Measurements from ENCODE around the gene ARFGEF3. TPM values are rescaled to one million over a fixed set of nuclear protein-coding genes. Genes with fewer than 3 reads are reported as not detected.

The ARFGEF3 gene
- total and polyA plus RNA-seq, 10 of the 15 experiments (the other 5 are each of a cell fraction or from before 2014, with no cell fraction given) = under 0.01 to 0.08 (median 0.02) TPM; not detected in 1

- Histone ChIP-seq H3K9me3 (replicated peaks; ENCODE audit: control insufficient read depth, insufficient read depth, low read length) (no peaks in the 10 kb centered on the region), H3K27me3 (replicated peaks in 1 of 2; ENCODE audit: control insufficient read depth in 2 of 2, insufficient read depth in 2 of 2, low read length in 1 of 2) (peaks cover 0 to 2% of the 10 kb centered on the region in 2 experiments; a peak in 2 of 4 replicates), H3K79me2 (ENCODE audit: control insufficient read depth, insufficient read depth, low read length) (no peaks in the 10 kb centered on the region), H4K20me1 (ENCODE audit: control insufficient read depth, insufficient read depth) (no peaks in the 10 kb centered on the region), H3K4me3 (no peak overlapping the region), H3K36me3 (ENCODE audit: control insufficient read depth in 2 of 2, insufficient read depth in 2 of 2, low read length in 1 of 2) (no peaks in the 10 kb centered on the region), H3K4me1 (ENCODE audit: control insufficient read depth, insufficient read depth, low read length) (no peaks in the 10 kb centered on the region), H2AFZ (ENCODE audit: control insufficient read depth, low read depth, low read length) (no peak overlapping the region), H3K4me2 (ENCODE audit: control insufficient read depth, insufficient read depth) (no peak overlapping the region), H3K27ac (ENCODE audit: control insufficient read depth, insufficient read depth) (no peak overlapping the region), H3K9ac (ENCODE audit: control insufficient read depth, insufficient read depth, low read length) (no peak overlapping the region)
- WGBS (ENCODE audit: insufficient coverage, insufficient replicate concordance, low lambda C conversion rate, missing lambda C conversion rate) = 6% methylated on average over 3 of the region's 3 CpGs
- intact Hi-C loops (cut with micrococcal nuclease; ENCODE audit: unreplicated experiment) = no loop called here
- no peak for ATAC-seq
- SMC1A ChIA-PET (ENCODE audit: uncharacterized antibody, unreplicated experiment) = no interaction called here
- RAD21 ChIA-PET (ENCODE audit: unreplicated experiment) = no interaction called here
- BruUV-seq (replicated peaks) = no TSS peak
- in situ Hi-C loops (cut with MboI) = no loop called here
- no peak for DNase-seq (ENCODE audit: low read depth, low spot score)
- POLR2A ChIA-PET = no interaction called here
- CTCF ChIA-PET = no interaction called here
- TF ChIP-seq NFYB (IDR thresholded peaks at IDR 0.05; ENCODE audit: insufficient read depth, low read depth, low read length) = no peak
- TF ChIP-seq YBX1 (IDR thresholded peaks at IDR 0.05) = no peak
- no peak for TF ChIP-seq SMAD5 (IDR thresholded peaks at IDR 0.05; ENCODE audit: low read depth)
- no peak for TF ChIP-seq POLR2AphosphoS2 (IDR thresholded peaks at IDR 0.05; ENCODE audit: low read depth, low read length)
- no peak for TF ChIP-seq GATAD2B (conservative IDR thresholded peaks at IDR 0.05; ENCODE audit: low read depth)
- no peak for TF ChIP-seq NR2C2 (IDR thresholded peaks at IDR 0.05; ENCODE audit: borderline replicate concordance, control insufficient read depth, insufficient read length, low read depth)
- no peak for FAIRE-seq
These were observed 104.4 kb downstream of the ARFGEF3 start for GRCh38 chr6:138266095-138266494.

GRCh38 chr6:138267971-138268895, 106.5 kb downstream of the ARFGEF3 start:
- WGBS (ENCODE audit: insufficient coverage, insufficient replicate concordance, low lambda C conversion rate, missing lambda C conversion rate) = 26% methylated on average over 11 of the region's 11 CpGs
- ChIA-PET CTCF (no interaction called here), POLR2A (no interaction called here), RAD21 (ENCODE audit: unreplicated experiment) (no interaction called here), SMC1A (ENCODE audit: uncharacterized antibody, unreplicated experiment) (no interaction called here)
- Histone ChIP-seq H3K4me2 (ENCODE audit: control insufficient read depth, insufficient read depth) (no peak overlapping the region), H3K9me3 (replicated peaks; ENCODE audit: control insufficient read depth, insufficient read depth, low read length) (no peaks in the 10 kb centered on the region), H4K20me1 (ENCODE audit: control insufficient read depth, insufficient read depth) (no peaks in the 10 kb centered on the region), H3K4me1 (ENCODE audit: control insufficient read depth, insufficient read depth, low read length) (no peaks in the 10 kb centered on the region), H3K36me3 (ENCODE audit: control insufficient read depth in 2 of 2, insufficient read depth in 2 of 2, low read length in 1 of 2) (no peaks in the 10 kb centered on the region), H3K9ac (ENCODE audit: control insufficient read depth, insufficient read depth, low read length) (no peak overlapping the region), H3K4me3 (no peak overlapping the region), H2AFZ (ENCODE audit: control insufficient read depth, low read depth, low read length) (no peak overlapping the region), H3K27me3 (replicated peaks in 1 of 2; ENCODE audit: control insufficient read depth in 2 of 2, insufficient read depth in 2 of 2, low read length in 1 of 2) (no peaks in the 10 kb centered on the region; a peak in 1 of 4 replicates), H3K27ac (ENCODE audit: control insufficient read depth, insufficient read depth) (no peak overlapping the region), H3K79me2 (ENCODE audit: control insufficient read depth, insufficient read depth, low read length) (no peaks in the 10 kb centered on the region)
- ATAC-seq (no peak), DNase-seq (ENCODE audit: low read depth, low spot score) (no peak), FAIRE-seq (no peak)
- BruUV-seq (replicated peaks) = no TSS peak
- in situ Hi-C loops (cut with MboI) = no loop called here
- intact Hi-C loops (cut with micrococcal nuclease; ENCODE audit: unreplicated experiment) = no loop called here
- TF ChIP-seq SREBF2 (IDR thresholded peaks at IDR 0.05; ENCODE audit: low read length) (no peak), ZBTB33 (IDR thresholded peaks at IDR 0.05) (no peak), ZNF207 (IDR thresholded peaks at IDR 0.05; ENCODE audit: borderline replicate concordance) (no peak), ETV6 (conservative IDR thresholded peaks at IDR 0.05 in 1 of 2, IDR thresholded peaks at IDR 0.05 in 1 of 2; ENCODE audit: borderline replicate concordance in 1 of 2, low read depth in 1 of 2) (no peak), CBX3 (IDR thresholded peaks at IDR 0.05; ENCODE audit: borderline replicate concordance, low read depth) (no peak), HCFC1 (IDR thresholded peaks at IDR 0.05; ENCODE audit: low read length) (no peak), TCF12 (IDR thresholded peaks at IDR 0.05; ENCODE audit: low read depth, low read length) (no peak)
- TF ChIP-seq, protein P1, sequence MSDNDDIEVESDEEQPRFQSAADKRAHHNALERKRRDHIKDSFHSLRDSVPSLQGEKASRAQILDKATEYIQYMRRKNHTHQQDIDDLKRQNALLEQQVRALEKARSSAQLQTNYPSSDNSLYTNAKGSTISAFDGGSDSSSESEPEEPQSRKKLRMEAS (IDR thresholded peaks at IDR 0.05; ENCODE audit: low read depth, low read length) = no peak

Measured in GM12878 (cell line).